Liver (tissue), 9 donors: ENCODE measurements around the gene SLC38A2. TPM values are rescaled to one million over a fixed set of nuclear protein-coding genes. Genes with fewer than 3 reads are reported as not detected.

Experiments
- DNase-seq: peaks from one replicate; pipeline ENCODE4 v3.0.0-alpha.2; 2017; ENCODE audit warnings: low spot score
- H3K27ac ChIP-seq, 2 donors: one replicate each; pipeline ENCODE4 v1.7.0; 2013; ENCODE audit warnings: inconsistent platforms in 2 of 2, low read length in 2 of 2, control low read depth in 1 of 2, low read depth in 1 of 2, mild to moderate bottlenecking in 1 of 2
- H3K27me3 ChIP-seq, 4 donors: one replicate each; pipeline versions ENCODE4 v1.6.1 to v1.7.0; 2013; ENCODE audit warnings: low read length in 3 of 4, inconsistent platforms in 1 of 4, mild to moderate bottlenecking in 1 of 4, moderate library complexity in 1 of 4; ENCODE audit not compliant: control insufficient read depth in 4 of 4, insufficient read depth in 4 of 4
- H3K36me3 ChIP-seq, 4 donors: one replicate each; pipeline versions ENCODE4 v1.6.1 to v1.7.0; 2013; ENCODE audit warnings: low read length in 3 of 4, mild to moderate bottlenecking in 3 of 4, low read depth in 1 of 4, moderate library complexity in 1 of 4; ENCODE audit not compliant: control insufficient read depth in 4 of 4, insufficient read depth in 3 of 4
- H3K4me1 ChIP-seq, 4 donors: one replicate each; pipeline versions ENCODE4 v1.6.1 to v1.7.0; 2013; ENCODE audit warnings: low read length in 3 of 4, mild to moderate bottlenecking in 3 of 4, moderate library complexity in 1 of 4; ENCODE audit not compliant: control insufficient read depth in 4 of 4, insufficient read depth in 4 of 4
- H3K4me3 ChIP-seq, 3 donors: one replicate each; pipeline versions ENCODE4 v1.6.1 to v1.7.0; 2013; ENCODE audit warnings: low read length in 3 of 3, control low read depth in 1 of 3, low read depth in 1 of 3, mild to moderate bottlenecking in 1 of 3
- H3K9ac ChIP-seq, 2 donors: one replicate each; pipeline ENCODE4 v1.7.0; 2013; ENCODE audit warnings: low read length in 2 of 2, mild to moderate bottlenecking in 2 of 2, moderate library complexity in 2 of 2, control low read depth in 1 of 2, low read depth in 1 of 2
- H3K9me3 ChIP-seq, 4 donors: one replicate each; pipeline versions ENCODE4 v1.6.1 to v1.7.0; 2013; ENCODE audit warnings: low read length in 3 of 4; ENCODE audit not compliant: control insufficient read depth in 4 of 4
- GABPA ChIP-seq, 2 donors: IDR thresholded peaks in 1 of 2; conservative IDR thresholded peaks in 1 of 2; 2 replicates each; pipeline ENCODE4 v1.6.1; 2016; ENCODE audit warnings: antibody characterized with exemption in 2 of 2, mild to moderate bottlenecking in 1 of 2, moderate library complexity in 1 of 2
- HNF4A ChIP-seq, 2 donors: conservative IDR thresholded peaks; 2 replicates each; pipeline ENCODE4 v1.6.1; 2016; ENCODE audit warnings: antibody characterized with exemption in 2 of 2, mild to moderate bottlenecking in 2 of 2
- JUND ChIP-seq, 2 donors: IDR thresholded peaks; 2 replicates each; pipeline ENCODE4 v1.6.1; 2016; ENCODE audit warnings: antibody characterized with exemption in 2 of 2
- MAX ChIP-seq: IDR thresholded peaks from 2 replicates; pipeline ENCODE4 v1.6.1; 2016; ENCODE audit warnings: antibody characterized with exemption
- NR2F2 ChIP-seq: IDR thresholded peaks from 2 replicates; pipeline ENCODE4 v1.6.1; 2016; ENCODE audit warnings: antibody characterized with exemption
- RAD21 ChIP-seq, 2 donors: IDR thresholded peaks; 2 replicates each; pipeline ENCODE4 v1.6.1; 2016; ENCODE audit warnings: antibody characterized with exemption in 2 of 2, mild to moderate bottlenecking in 2 of 2
- RXRA ChIP-seq, 2 donors: IDR thresholded peaks; 2 replicates each; pipeline ENCODE4 v1.6.1; 2017 to 2018; ENCODE audit warnings: antibody characterized with exemption in 2 of 2, mild to moderate bottlenecking in 1 of 2
- TAF1 ChIP-seq: conservative IDR thresholded peaks from 2 replicates; pipeline ENCODE4 v1.6.1; 2016; ENCODE audit warnings: antibody characterized with exemption, mild to moderate bottlenecking
- YY1 ChIP-seq: IDR thresholded peaks from 2 replicates; pipeline ENCODE4 v1.6.1; 2016; ENCODE audit warnings: antibody characterized with exemption, mild to moderate bottlenecking
- ZBTB33 ChIP-seq: IDR thresholded peaks from 2 replicates; pipeline ENCODE4 v1.6.1; 2016; ENCODE audit warnings: antibody characterized with exemption
- WGBS: extraction: QIAGEN DNeasy Blood & Tissue Kit; methylation state at CpG from one replicate; pipeline ENCODE4 v1.1.7; 2013; 5-methylcytosine and 5-hydroxymethylcytosine counted together
- polyA plus RNA-seq, 2 donors: library from polyadenylated mRNA; stranded (reverse) in 1 of 2; unstranded in 1 of 2; fragments of 200-250 nt in 1 of 2; fragments of >200 nt in 1 of 2; fragmentation: Nextera tagmentation in 1 of 2; extraction: Ambion mirVana in 1 of 2; gene quantifications; one replicate each; pipeline versions ENCODE4 v1.2.1 to v1.2.3, GENCODE V29; 2013 to 2015
- total RNA-seq, 2 donors: library from RNA; depleted of rRNA; stranded (reverse); fragments of >200 nt; gene quantifications; one replicate each; pipeline ENCODE4 v1.2.3, GENCODE V29; 2014
- TF ChIP-seq, protein P1 (sequence below): IDR thresholded peaks from 2 replicates; pipeline ENCODE4 v1.6.1; 2016; ENCODE audit warnings: antibody characterized with exemption, mild to moderate bottlenecking
- TF ChIP-seq, protein P2 (sequence below): fragments of 150-350 bp; IDR thresholded peaks from 2 replicates; pipeline ENCODE4 v1.5.1; 2017; ENCODE audit warnings: improper control_type of control experiment, low read depth, low read length; ENCODE audit not compliant: missing input control
- donor health status: healthy.
- donor health status: healthy.
- donor health status: healthy.
- donor health status: healthy.
- donor health status: healthy.

SLC38A2 gene
- total and polyA plus RNA-seq, 4 donors: 50.6 to 472 (median 97.4) TPM

DNA sequence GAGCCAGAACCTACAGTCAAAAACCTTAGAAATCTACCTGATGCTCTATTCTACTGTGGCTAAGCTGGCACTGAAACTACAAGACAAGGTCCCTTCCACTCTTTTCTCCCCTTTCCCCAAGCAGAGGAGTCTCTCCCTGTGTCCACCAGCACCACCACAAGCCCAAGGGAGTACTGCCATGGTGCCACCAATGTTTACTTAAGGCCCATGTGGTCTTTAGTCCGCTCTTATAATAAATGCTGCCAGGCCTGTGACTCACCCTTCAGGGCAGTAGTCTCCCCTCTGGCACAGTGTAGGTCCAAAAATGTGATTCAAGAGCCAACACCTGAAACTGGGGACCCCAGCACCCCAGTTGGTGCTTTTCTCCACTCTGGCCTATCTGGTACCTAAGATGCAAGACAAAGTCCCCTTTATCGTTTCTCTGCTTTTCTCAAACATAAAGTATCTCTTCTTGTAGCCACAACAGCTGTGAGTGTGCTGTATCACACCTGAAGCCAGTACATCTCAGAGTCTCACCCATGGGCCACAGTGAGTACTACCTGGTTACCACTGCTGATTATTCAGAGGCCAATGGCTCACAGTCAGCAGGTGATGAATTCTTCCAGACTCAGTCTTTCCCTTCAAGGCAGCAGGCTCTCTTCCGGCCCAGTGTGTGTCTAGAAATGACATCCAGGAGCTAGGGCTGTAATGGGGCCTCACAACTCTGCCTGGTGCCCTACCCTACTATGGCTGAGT is 29.3 kb downstream of the SLC38A2 start:
- DNase-seq: no peak
- no peaks in the 10 kb centered on the region for H3K9me3 ChIP-seq
- no peaks in the 10 kb centered on the region for H3K36me3 ChIP-seq
- H3K27me3 ChIP-seq: no peaks in the 10 kb centered on the region
- TF ChIP-seq ZBTB33: no peak
- TF ChIP-seq RXRA (IDR thresholded peaks at IDR 0.05): no peak
- TF ChIP-seq TAF1: no peak
- no peak for TF ChIP-seq MAX
- no peak for TF ChIP-seq GABPA (IDR thresholded peaks at IDR 0.05 in 1 of 2, conservative IDR thresholded peaks at IDR 0.05 in 1 of 2)
- 94% methylated on average over 3 of the region's 3 CpGs for WGBS
- no peak overlapping the region for H3K27ac ChIP-seq
- no peak overlapping the region for H3K4me3 ChIP-seq
- H3K4me1 ChIP-seq: peaks cover 0 to 4% (median 0%) of the 10 kb centered on the region in 4 donors
- H3K9ac ChIP-seq: no peak overlapping the region

DNA sequence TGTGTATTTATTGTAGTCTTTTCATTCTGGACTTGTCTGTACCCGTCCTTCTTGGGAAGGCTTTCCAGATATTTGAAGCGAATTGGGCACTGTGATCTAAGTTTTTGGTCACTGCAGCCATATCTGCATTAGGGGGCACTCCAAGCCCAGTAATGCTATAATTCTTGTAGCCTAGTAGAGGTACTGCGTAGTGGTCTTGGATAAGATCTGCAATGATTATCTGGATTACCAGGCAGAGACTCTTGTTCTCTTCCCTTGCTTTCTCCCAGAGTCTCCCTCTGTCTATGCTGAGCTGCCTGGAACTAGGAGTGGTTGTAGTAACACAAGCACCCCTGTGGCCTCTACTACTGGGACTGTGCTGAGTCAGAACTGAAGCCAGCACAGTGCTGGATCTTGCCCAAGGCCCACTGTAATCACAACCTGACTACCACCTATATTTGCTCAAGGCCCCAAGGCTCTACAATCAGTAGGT is 30.0 kb downstream of the SLC38A2 start:
- Histone ChIP-seq H3K9ac (no peak overlapping the region), H3K27ac (no peak overlapping the region)
- DNase-seq: no peak

DNA sequence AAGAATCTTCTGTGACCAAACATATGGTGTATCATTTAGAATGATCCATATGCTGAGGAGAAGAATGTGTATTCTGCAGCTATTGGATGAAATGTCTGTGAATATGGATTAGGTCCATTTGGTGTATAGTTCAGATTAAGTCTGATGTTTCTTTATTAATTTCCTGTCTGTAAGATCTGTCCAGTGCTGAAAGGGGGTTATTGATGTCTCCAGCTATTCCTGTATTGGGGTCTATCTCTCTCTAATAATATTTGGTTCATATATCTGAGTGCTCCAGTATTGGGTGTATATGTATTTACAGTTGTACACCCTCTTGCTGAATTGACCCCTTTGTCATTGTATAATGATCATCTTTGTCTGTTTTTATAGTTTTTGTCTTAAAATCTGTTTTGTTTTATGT is 33.5 kb downstream of the SLC38A2 start:
- no peak overlapping the region for H3K4me3 ChIP-seq
- no peaks in the 10 kb centered on the region for H3K36me3 ChIP-seq
- no peak for TF ChIP-seq RAD21 (IDR thresholded peaks at IDR 0.05)
- TF ChIP-seq, protein P1, sequence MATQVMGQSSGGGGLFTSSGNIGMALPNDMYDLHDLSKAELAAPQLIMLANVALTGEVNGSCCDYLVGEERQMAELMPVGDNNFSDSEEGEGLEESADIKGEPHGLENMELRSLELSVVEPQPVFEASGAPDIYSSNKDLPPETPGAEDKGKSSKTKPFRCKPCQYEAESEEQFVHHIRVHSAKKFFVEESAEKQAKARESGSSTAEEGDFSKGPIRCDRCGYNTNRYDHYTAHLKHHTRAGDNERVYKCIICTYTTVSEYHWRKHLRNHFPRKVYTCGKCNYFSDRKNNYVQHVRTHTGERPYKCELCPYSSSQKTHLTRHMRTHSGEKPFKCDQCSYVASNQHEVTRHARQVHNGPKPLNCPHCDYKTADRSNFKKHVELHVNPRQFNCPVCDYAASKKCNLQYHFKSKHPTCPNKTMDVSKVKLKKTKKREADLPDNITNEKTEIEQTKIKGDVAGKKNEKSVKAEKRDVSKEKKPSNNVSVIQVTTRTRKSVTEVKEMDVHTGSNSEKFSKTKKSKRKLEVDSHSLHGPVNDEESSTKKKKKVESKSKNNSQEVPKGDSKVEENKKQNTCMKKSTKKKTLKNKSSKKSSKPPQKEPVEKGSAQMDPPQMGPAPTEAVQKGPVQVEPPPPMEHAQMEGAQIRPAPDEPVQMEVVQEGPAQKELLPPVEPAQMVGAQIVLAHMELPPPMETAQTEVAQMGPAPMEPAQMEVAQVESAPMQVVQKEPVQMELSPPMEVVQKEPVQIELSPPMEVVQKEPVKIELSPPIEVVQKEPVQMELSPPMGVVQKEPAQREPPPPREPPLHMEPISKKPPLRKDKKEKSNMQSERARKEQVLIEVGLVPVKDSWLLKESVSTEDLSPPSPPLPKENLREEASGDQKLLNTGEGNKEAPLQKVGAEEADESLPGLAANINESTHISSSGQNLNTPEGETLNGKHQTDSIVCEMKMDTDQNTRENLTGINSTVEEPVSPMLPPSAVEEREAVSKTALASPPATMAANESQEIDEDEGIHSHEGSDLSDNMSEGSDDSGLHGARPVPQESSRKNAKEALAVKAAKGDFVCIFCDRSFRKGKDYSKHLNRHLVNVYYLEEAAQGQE: peak; percentile 41
- TF ChIP-seq YY1: no peak
- no peak for TF ChIP-seq JUND (IDR thresholded peaks at IDR 0.05)
- TF ChIP-seq GABPA (IDR thresholded peaks at IDR 0.05 in 1 of 2, conservative IDR thresholded peaks at IDR 0.05 in 1 of 2): no peak
- DNase-seq: no peak
- H3K9me3 ChIP-seq: no peaks in the 10 kb centered on the region
- H3K4me1 ChIP-seq: peaks cover 0 to 4% (median 0%) of the 10 kb centered on the region in 4 donors
- no peak overlapping the region for H3K9ac ChIP-seq
- no peak overlapping the region for H3K27ac ChIP-seq
- no peaks in the 10 kb centered on the region for H3K27me3 ChIP-seq

More for the DNA sequence above, 30.0 kb downstream of the SLC38A2 start:
- H3K4me1 ChIP-seq: peaks cover 0 to 4% (median 0%) of the 10 kb centered on the region in 4 donors
- no peak overlapping the region for H3K4me3 ChIP-seq
- TF ChIP-seq MAX (no peak), HNF4A (conservative IDR thresholded peaks at IDR 0.05) (no peak), NR2F2 (no peak), RAD21 (IDR thresholded peaks at IDR 0.05) (peak; percentile 92 to 95)
- TF ChIP-seq, protein P2, sequence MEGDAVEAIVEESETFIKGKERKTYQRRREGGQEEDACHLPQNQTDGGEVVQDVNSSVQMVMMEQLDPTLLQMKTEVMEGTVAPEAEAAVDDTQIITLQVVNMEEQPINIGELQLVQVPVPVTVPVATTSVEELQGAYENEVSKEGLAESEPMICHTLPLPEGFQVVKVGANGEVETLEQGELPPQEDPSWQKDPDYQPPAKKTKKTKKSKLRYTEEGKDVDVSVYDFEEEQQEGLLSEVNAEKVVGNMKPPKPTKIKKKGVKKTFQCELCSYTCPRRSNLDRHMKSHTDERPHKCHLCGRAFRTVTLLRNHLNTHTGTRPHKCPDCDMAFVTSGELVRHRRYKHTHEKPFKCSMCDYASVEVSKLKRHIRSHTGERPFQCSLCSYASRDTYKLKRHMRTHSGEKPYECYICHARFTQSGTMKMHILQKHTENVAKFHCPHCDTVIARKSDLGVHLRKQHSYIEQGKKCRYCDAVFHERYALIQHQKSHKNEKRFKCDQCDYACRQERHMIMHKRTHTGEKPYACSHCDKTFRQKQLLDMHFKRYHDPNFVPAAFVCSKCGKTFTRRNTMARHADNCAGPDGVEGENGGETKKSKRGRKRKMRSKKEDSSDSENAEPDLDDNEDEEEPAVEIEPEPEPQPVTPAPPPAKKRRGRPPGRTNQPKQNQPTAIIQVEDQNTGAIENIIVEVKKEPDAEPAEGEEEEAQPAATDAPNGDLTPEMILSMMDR: peak; percentile 76
- H3K27me3 ChIP-seq: no peaks in the 10 kb centered on the region
- 48% methylated on average over 3 of the region's 3 CpGs for WGBS
- H3K9me3 ChIP-seq: no peaks in the 10 kb centered on the region
- no peaks in the 10 kb centered on the region for H3K36me3 ChIP-seq
